HG03457 (cell line): ENCODE measurements around the gene MDM1.

Experiments used
- ATAC-seq: cut with Tn5 transposase; IDR thresholded peaks from one replicate; pipeline ENCODE4 v1.9.1; 2021; ENCODE audit warnings: moderate number of reproducible peaks; ENCODE audit not compliant: unreplicated experiment

The MDM1 gene

DNA sequence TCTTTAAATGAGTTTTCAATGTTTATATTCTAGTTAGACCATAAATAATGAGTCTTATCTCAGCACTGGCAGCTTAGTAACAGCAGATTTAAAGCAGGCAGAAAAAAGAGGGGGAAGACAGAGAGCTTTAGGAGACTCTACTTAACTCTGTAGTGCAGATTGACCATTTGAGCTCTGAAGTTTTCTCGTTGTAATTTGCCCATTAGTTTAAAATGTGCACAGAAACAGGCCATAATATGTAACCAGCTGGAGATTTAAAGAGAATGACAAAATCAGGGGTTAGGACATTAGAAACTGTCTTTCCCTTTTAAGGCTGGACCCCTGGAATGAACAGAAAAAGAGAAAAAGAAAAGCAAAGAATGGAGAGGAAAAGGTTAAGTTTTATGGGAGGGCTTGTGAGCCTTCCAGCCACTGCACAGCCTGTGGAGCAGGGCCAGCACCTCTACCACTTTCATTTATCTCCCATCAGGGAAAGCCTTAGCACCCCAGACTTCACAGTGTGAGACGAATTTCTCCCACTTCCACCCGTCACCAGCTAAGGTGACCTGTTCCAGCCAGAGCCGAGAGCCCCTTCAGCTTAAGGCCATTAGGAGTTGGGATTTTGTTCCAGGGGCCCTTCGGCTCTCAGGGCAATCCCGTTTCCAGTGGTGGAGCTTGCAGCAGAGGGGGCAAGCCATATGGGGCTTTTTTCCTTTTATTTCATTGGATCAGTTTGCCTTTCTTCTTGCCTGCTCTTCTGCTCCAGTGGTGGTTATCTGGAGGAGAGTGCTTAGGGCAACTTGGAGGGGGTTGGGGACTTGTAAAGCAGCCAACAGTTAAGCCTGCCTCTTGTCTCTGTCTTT lies 86.8 kb downstream of the MDM1 start:
- ATAC-seq = no peak
